Measurements from ENCODE around the gene MS4A15.

Gene MS4A15

GRCh38 chr11:60780774-60781173 is 24.1 kb downstream of the MS4A15 start:
- no peak for DNase-seq

GRCh38 chr11:60781286-60781980 is 24.8 kb downstream of the MS4A15 start:
- no peak for DNase-seq

- DNase-seq, result no peak
Observed at GRCh38 chr11:60781981-60782316, 25.3 kb downstream of the MS4A15 start.

- DNase-seq, result no peak
Observed at GRCh38 chr11:60782393-60783140, 25.9 kb downstream of the MS4A15 start.

GRCh38 chr11:60783141-60783484 is 26.4 kb downstream of the MS4A15 start:
- DNase-seq, result no peak

GRCh38 chr11:60783911-60784310 is 27.2 kb downstream of the MS4A15 start:
- no peak for DNase-seq

GRCh38 chr11:60785136-60785535 is 28.5 kb downstream of the MS4A15 start, which contains the start of gene MS4A10:
Gene MS4A10, plus strand, starts transcription at chr11:60785333. Its CDS starts 5,003 bp downstream, at chr11:60790336.
- no peak for DNase-seq

- DNase-seq, result no peak
Observed at GRCh38 chr11:60785806-60786361, 29.2 kb downstream of the MS4A15 start.

- DNase-seq, result no peak
Observed at GRCh38 chr11:60786811-60787567, 30.3 kb downstream of the MS4A15 start.

- no peak for DNase-seq
Observed at GRCh38 chr11:60788401-60789125, 31.9 kb downstream of the MS4A15 start.

- DNase-seq, result no peak
Observed at GRCh38 chr11:60790726-60791125, 34.1 kb downstream of the MS4A15 start.

GRCh38 chr11:60791153-60791933 is 34.7 kb downstream of the MS4A15 start:
- DNase-seq, result no peak

GRCh38 chr11:60792521-60792920 is 35.9 kb downstream of the MS4A15 start:
- DNase-seq, result no peak

GRCh38 chr11:60795291-60795690 is 38.6 kb downstream of the MS4A15 start:
- DNase-seq, result no peak

- no peak for DNase-seq
Observed at GRCh38 chr11:60797846-60798630, 41.4 kb downstream of the MS4A15 start.

- no peak for DNase-seq
Observed at GRCh38 chr11:60798631-60799030, 42.0 kb downstream of the MS4A15 start.

- DNase-seq, result no peak
Observed at GRCh38 chr11:60801194-60801593, 44.5 kb downstream of the MS4A15 start.

GRCh38 chr11:60803273-60803936 is 46.7 kb downstream of the MS4A15 start:
- DNase-seq, result no peak

GRCh38 chr11:60809249-60809648 is 52.6 kb downstream of the MS4A15 start:
- DNase-seq, result no peak

- no peak for DNase-seq
Observed at GRCh38 chr11:60809691-60810090, 53.0 kb downstream of the MS4A15 start.

- no peak for DNase-seq
Observed at GRCh38 chr11:60810151-60810550, 53.5 kb downstream of the MS4A15 start.

Measured in NCI-H526 (cell line).